ENCODE results near the gene MBTPS2. TPM values are rescaled to one million over a fixed set of nuclear protein-coding genes. Genes with fewer than 3 reads are reported as not detected.

The MBTPS2 gene
- total RNA-seq, 2 experiments from 2014 or later, result 3.1 to 15.8 TPM

DNA sequence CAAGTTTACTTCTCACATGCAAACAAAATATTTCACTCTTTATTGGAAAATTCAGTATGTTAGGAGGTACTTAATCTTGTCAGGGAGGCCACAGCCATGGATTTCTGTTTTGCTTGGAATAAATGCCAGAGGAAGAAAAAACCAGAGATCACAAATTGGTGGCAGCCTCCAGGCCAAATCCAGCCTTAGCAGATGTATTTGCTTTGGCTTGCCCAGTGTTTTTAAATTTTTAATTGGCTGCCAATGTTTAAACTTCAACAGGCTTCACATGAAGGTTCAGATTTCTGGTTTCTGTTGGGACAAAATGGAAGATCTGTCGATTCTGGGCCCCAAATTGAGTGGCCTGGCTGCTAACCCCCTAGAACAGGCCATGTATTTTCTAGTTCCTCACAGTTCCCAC lies 35.6 kb downstream of the MBTPS2 start:
- intact Hi-C loops (cut with micrococcal nuclease; ENCODE audit: unreplicated experiment), result no loop called here
- no peak overlapping the region for H2AFZ ChIP-seq (ENCODE audit: low read length)
- POLR2A ChIA-PET, result no interaction called here

DNA sequence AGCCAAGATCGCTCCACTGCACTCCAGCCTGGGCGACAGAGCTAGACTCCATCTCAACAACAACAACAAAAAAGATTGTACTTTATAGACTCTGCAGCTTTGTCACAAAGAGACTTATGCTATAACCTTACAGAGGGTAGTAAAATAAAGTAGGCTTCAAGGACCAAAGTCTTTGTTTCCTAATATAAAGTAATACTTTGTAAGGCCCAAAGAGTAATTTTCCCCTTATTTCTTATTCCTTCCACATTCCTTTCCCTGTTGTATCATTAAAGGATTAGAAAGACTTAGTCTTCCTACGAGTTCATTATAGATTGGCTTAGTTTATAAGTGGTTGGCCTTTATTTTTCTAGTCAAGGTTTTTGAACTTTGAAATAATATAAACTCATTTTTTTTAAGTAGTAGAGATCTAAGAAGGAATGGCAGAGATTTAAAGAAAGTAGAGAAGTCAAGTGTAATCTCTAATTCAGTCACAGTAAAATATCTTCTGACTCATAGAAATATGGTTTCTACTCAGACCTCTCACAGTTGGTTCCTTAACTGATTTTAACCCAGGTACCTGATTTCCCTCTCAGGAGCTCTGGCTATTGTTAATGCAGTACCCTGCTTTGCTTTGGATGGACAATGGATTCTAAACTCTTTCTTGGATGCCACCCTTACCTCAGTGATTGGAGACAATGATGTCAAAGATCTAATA lies 42.6 kb downstream of the MBTPS2 start:
- H3K79me2 ChIP-seq (ENCODE audit: insufficient read depth, low read depth, low read length), result no peaks in the 10 kb centered on the region
- H3K9me3 ChIP-seq (ENCODE audit: low read length), result no peaks in the 10 kb centered on the region
- H2AFZ ChIP-seq (ENCODE audit: low read length), result no peak overlapping the region
- POLR2A ChIA-PET, result no interaction called here
- no peaks in the 10 kb centered on the region for H3K4me1 ChIP-seq (ENCODE audit: insufficient read depth, low read length, poor library complexity, severe bottlenecking)
- no peak overlapping the region for H3K4me3 ChIP-seq (ENCODE audit: low read depth, low read length, poor library complexity, severe bottlenecking)
- H3K4me2 ChIP-seq (ENCODE audit: low read length), result no peak overlapping the region
- H3K36me3 ChIP-seq (ENCODE audit: insufficient read depth, low read length), result peaks cover 5% of the 10 kb centered on the region; the same call in 1 of the 2 replicates
- no peak for DNase-seq (ENCODE audit: low spot score)
- TF ChIP-seq, protein P1, sequence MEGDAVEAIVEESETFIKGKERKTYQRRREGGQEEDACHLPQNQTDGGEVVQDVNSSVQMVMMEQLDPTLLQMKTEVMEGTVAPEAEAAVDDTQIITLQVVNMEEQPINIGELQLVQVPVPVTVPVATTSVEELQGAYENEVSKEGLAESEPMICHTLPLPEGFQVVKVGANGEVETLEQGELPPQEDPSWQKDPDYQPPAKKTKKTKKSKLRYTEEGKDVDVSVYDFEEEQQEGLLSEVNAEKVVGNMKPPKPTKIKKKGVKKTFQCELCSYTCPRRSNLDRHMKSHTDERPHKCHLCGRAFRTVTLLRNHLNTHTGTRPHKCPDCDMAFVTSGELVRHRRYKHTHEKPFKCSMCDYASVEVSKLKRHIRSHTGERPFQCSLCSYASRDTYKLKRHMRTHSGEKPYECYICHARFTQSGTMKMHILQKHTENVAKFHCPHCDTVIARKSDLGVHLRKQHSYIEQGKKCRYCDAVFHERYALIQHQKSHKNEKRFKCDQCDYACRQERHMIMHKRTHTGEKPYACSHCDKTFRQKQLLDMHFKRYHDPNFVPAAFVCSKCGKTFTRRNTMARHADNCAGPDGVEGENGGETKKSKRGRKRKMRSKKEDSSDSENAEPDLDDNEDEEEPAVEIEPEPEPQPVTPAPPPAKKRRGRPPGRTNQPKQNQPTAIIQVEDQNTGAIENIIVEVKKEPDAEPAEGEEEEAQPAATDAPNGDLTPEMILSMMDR (conservative IDR thresholded peaks at IDR 0.05; ENCODE audit: low read length), result no peak
- no peak for TF ChIP-seq EZH2phosphoT487 (IDR thresholded peaks at IDR 0.05; ENCODE audit: borderline replicate concordance, low read depth, low read length)
- H4K20me1 ChIP-seq (ENCODE audit: insufficient read depth, low read length), result no peaks in the 10 kb centered on the region
- H3K27ac ChIP-seq (ENCODE audit: low read depth, low read length, poor library complexity, severe bottlenecking), result no peak overlapping the region
- intact Hi-C loops (cut with micrococcal nuclease; ENCODE audit: unreplicated experiment), result no loop called here
- no TSS peak for BruUV-seq (replicated peaks)
- H3K9me2 ChIP-seq (ENCODE audit: insufficient read depth, low read length), result no peaks in the 10 kb centered on the region
- CTCF ChIA-PET (ENCODE audit: unreplicated experiment), result no interaction called here

More for the DNA sequence above, 35.6 kb downstream of the MBTPS2 start:
- no peaks in the 10 kb centered on the region for H3K36me3 ChIP-seq (ENCODE audit: insufficient read depth, low read length)
- no peaks in the 10 kb centered on the region for H3K9me2 ChIP-seq (ENCODE audit: insufficient read depth, low read length)
- H3K4me3 ChIP-seq (ENCODE audit: low read depth, low read length, poor library complexity, severe bottlenecking), result no peak overlapping the region
- no peaks in the 10 kb centered on the region for H3K79me2 ChIP-seq (ENCODE audit: insufficient read depth, low read depth, low read length)
- CTCF ChIA-PET (ENCODE audit: unreplicated experiment), result no interaction called here
- no peak overlapping the region for H3K4me2 ChIP-seq (ENCODE audit: low read length)
- H3K27ac ChIP-seq (ENCODE audit: low read depth, low read length, poor library complexity, severe bottlenecking), result no peak overlapping the region
- H4K20me1 ChIP-seq (ENCODE audit: insufficient read depth, low read length), result no peaks in the 10 kb centered on the region
- TF ChIP-seq, protein P1 (conservative IDR thresholded peaks at IDR 0.05; ENCODE audit: low read length), result no peak
- TF ChIP-seq EZH2phosphoT487 (IDR thresholded peaks at IDR 0.05; ENCODE audit: borderline replicate concordance, low read depth, low read length), result no peak
- no peaks in the 10 kb centered on the region for H3K9me3 ChIP-seq (ENCODE audit: low read length)
- BruUV-seq (replicated peaks), result no TSS peak
- H3K4me1 ChIP-seq (ENCODE audit: insufficient read depth, low read length, poor library complexity, severe bottlenecking), result no peaks in the 10 kb centered on the region
- DNase-seq (ENCODE audit: low spot score), result no peak

DNA sequence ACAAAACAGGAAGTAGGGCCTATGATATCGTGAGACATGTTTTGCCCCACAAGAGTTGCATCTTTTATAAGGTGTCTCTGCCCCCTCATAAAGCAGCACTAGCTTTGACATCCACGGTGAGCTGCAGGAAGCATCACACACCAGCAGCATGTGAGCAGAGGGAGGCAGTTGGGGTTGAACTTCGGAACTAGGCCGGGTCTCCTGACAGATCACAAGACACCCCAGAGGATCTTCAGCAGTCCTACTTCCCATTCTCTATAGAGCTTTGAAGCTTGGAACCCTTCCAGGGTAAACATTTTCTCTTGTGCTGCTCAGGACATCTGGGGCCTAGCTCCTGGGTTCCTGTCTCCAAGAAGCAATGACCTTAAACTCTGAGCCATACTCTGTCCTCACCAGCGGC lies 43.8 kb downstream of the MBTPS2 start:
- H3K4me2 ChIP-seq (ENCODE audit: low read length), result no peak overlapping the region
- H4K20me1 ChIP-seq (ENCODE audit: insufficient read depth, low read length), result no peaks in the 10 kb centered on the region
- no peak overlapping the region for H3K4me3 ChIP-seq (ENCODE audit: low read depth, low read length, poor library complexity, severe bottlenecking)
- BruUV-seq (replicated peaks), result no TSS peak
- H3K36me3 ChIP-seq (ENCODE audit: insufficient read depth, low read length), result peaks cover 5% of the 10 kb centered on the region; the same call in 1 of the 2 replicates
- DNase-seq (ENCODE audit: low spot score), result no peak
- no peak overlapping the region for H2AFZ ChIP-seq (ENCODE audit: low read length)
- H3K9me2 ChIP-seq (ENCODE audit: insufficient read depth, low read length), result no peaks in the 10 kb centered on the region
- TF ChIP-seq, protein P1 (conservative IDR thresholded peaks at IDR 0.05; ENCODE audit: low read length), result no peak
- no peak for TF ChIP-seq EZH2phosphoT487 (IDR thresholded peaks at IDR 0.05; ENCODE audit: borderline replicate concordance, low read depth, low read length)
- no peak overlapping the region for H3K27ac ChIP-seq (ENCODE audit: low read depth, low read length, poor library complexity, severe bottlenecking)
- no peaks in the 10 kb centered on the region for H3K4me1 ChIP-seq (ENCODE audit: insufficient read depth, low read length, poor library complexity, severe bottlenecking)
- intact Hi-C loops (cut with micrococcal nuclease; ENCODE audit: unreplicated experiment), result no loop called here
- CTCF ChIA-PET (ENCODE audit: unreplicated experiment), result no interaction called here
- POLR2A ChIA-PET, result interaction anchor here (0.6 kb wide), 1 partner anchor 461 kb away, joined by 3 read pairs; no protein-coding TSS in a partner anchor
- no peaks in the 10 kb centered on the region for H3K9me3 ChIP-seq (ENCODE audit: low read length)
- H3K79me2 ChIP-seq (ENCODE audit: insufficient read depth, low read depth, low read length), result no peaks in the 10 kb centered on the region

Data from OCI-LY7 (cell line).